CD4-positive, alpha-beta memory T cell (primary cell): ENCODE data around the gene FLYWCH2. TPM values are rescaled to one million over a fixed set of nuclear protein-coding genes. Genes with fewer than 3 reads are reported as not detected.

ENCODE experiments used
- CTCF ChIA-PET: fragments of 350-600 bp; sonication (Branson Sonifier 250); formaldehyde crosslinking; loops from one replicate; lab custom pipeline; 2021; ENCODE audit warnings: inconsistent platforms; ENCODE audit not compliant: partially characterized antibody; lab: Charles Lee
- POLR2A ChIA-PET: fragments of 350-600 bp; sonication (Branson Sonifier 250); formaldehyde crosslinking; loops from one replicate; lab custom pipeline; 2021; ENCODE audit not compliant: partially characterized antibody; lab: Charles Lee
- DNase-seq, 5 donors: peaks; one replicate each; pipeline versions ENCODE4 v3.0.0 to v3.0.0-alpha.2; 2020 to 2022; ENCODE audit warnings: mixed read lengths in 1 of 5
- H3K27ac ChIP-seq: one replicate; pipeline ENCODE4 v1.7.0; 2013; ENCODE audit warnings: low read depth, low read length
- H3K27me3 ChIP-seq: 2 replicates; pipeline ENCODE4 v1.7.0; 2013; ENCODE audit warnings: mild to moderate bottlenecking, low read length, moderate library complexity; ENCODE audit not compliant: insufficient read depth
- H3K36me3 ChIP-seq: 2 replicates; pipeline ENCODE4 v1.7.0; 2013; ENCODE audit warnings: mild to moderate bottlenecking, low read length, moderate library complexity; ENCODE audit not compliant: insufficient read depth
- H3K4me1 ChIP-seq: 2 replicates; pipeline ENCODE4 v1.7.0; 2013; ENCODE audit warnings: mild to moderate bottlenecking, low read length, moderate library complexity; ENCODE audit not compliant: insufficient read depth
- H3K4me3 ChIP-seq, 2 donors: one replicate each; pipeline ENCODE4 v1.7.0; 2013; ENCODE audit warnings: low read length in 2 of 2, mild to moderate bottlenecking in 1 of 2
- H3K9me3 ChIP-seq, 2 donors: one replicate each; pipeline ENCODE4 v1.7.0; 2013; ENCODE audit warnings: low read length in 2 of 2, control low read depth in 1 of 2; ENCODE audit not compliant: control insufficient read depth in 1 of 2
- H3K27ac Mint-ChIP-seq, 7 donors: one replicate each; pipeline ENCODE4 v1.8.0; 2020 to 2021; ENCODE audit warnings: mixed read lengths in 7 of 7, mild to moderate bottlenecking in 6 of 7, inconsistent platforms in 3 of 7, moderate library complexity in 3 of 7
- H3K27me3 Mint-ChIP-seq, 2 donors: one replicate each; pipeline ENCODE4 v1.8.0; 2020 to 2021; ENCODE audit warnings: mixed read lengths in 2 of 2
- H3K36me3 Mint-ChIP-seq, 2 donors: one replicate each; pipeline ENCODE4 v1.8.0; 2020 to 2021; ENCODE audit warnings: mixed read lengths in 2 of 2, inconsistent platforms in 1 of 2, mild to moderate bottlenecking in 1 of 2
- H3K4me1 Mint-ChIP-seq, 4 donors: one replicate each; pipeline ENCODE4 v1.8.0; 2020 to 2021; ENCODE audit warnings: mixed read lengths in 4 of 4, mild to moderate bottlenecking in 1 of 4
- H3K4me3 Mint-ChIP-seq, 8 donors: one replicate each; pipeline ENCODE4 v1.8.0; 2020 to 2021; ENCODE audit warnings: mixed read lengths in 8 of 8, mild to moderate bottlenecking in 7 of 8, moderate library complexity in 6 of 8, inconsistent platforms in 3 of 8
- H3K9me3 Mint-ChIP-seq, 8 donors: one replicate each; pipeline ENCODE4 v1.8.0; 2020 to 2021; ENCODE audit warnings: mixed read lengths in 8 of 8, mild to moderate bottlenecking in 5 of 8, inconsistent platforms in 3 of 8, moderate library complexity in 1 of 8
- intact Hi-C: fragments of 100-400 bp; cut with micrococcal nuclease; formaldehyde crosslinking; loops from one replicate; pipeline ENCODE4 v1.15.1; 2023
- polyA plus RNA-seq, 2 donors: library from polyadenylated mRNA; unstranded; fragments of 300-500 nt; fragmentation: Illumina TruSeq; gene quantifications; one replicate each; pipeline ENCODE4 v1.2.3, GENCODE V29; 2021
- total RNA-seq, 2 experiments: library from RNA; stranded (reverse); gene quantifications; one replicate each; pipeline ENCODE4 v1.2.3, GENCODE V29; 2021

Gene FLYWCH2
- total and polyA plus RNA-seq, 4 experiments from 2014 or later = 21.1 to 27.1 (median 23.7) TPM

DNA sequence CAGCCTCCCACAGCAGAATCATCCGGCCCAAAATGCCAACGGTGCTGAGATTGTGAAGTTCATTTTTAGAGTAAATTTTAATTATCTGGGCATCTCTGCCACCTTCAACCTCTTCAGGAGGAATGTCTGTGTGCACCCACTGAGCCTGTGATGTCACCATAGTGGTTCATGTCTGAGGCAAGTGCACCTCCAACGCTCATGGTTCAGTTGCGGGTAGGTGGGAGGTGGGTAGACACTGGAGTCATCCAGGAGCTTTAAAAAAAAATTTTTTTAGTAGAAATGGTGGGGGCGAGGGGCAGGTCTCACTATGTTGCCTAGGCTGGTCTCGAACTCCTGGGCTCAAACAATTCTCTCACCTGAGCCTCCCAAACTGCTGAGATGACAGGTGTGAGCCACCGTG, 30.6 kb downstream of the FLYWCH2 start:
- CTCF ChIA-PET = interaction anchor here (4.1 to 4.3 kb wide), 2 partner anchors 10 to 13 kb away, joined by 10 to 29 read pairs; no protein-coding TSS in a partner anchor
- H3K36me3 ChIP-seq = peaks cover 15% of the 10 kb centered on the region
- H3K4me1 Mint-ChIP-seq = peaks cover 12 to 25% (median 19%) of the 10 kb centered on the region in 4 donors
- POLR2A ChIA-PET = interaction anchor here (1.8 to 3.7 kb wide), 2 partner anchors 12 to 30 kb away, joined by 5 to 54 read pairs; partner anchors contain the start of gene FLYWCH2
- intact Hi-C loops = no loop called here
- no peak overlapping the region for H3K4me3 ChIP-seq
- H3K27me3 ChIP-seq = no peaks in the 10 kb centered on the region
- peak overlapping the region; percentile 72 for H3K27ac ChIP-seq
- no peaks in the 10 kb centered on the region for H3K9me3 Mint-ChIP-seq
- H3K36me3 Mint-ChIP-seq = peaks cover 3 to 26% of the 10 kb centered on the region in 2 donors
- no peaks in the 10 kb centered on the region for H3K27me3 Mint-ChIP-seq
- DNase-seq = no peak
- H3K9me3 ChIP-seq = no peaks in the 10 kb centered on the region
- H3K4me3 Mint-ChIP-seq = peak overlapping the region in 5 of 8 donors; percentile 27 to 96 (median 91)
- peaks cover 20% of the 10 kb centered on the region for H3K4me1 ChIP-seq
- peak overlapping the region in 6 of 7 donors; percentile 22 to 94 (median 64) for H3K27ac Mint-ChIP-seq

DNA sequence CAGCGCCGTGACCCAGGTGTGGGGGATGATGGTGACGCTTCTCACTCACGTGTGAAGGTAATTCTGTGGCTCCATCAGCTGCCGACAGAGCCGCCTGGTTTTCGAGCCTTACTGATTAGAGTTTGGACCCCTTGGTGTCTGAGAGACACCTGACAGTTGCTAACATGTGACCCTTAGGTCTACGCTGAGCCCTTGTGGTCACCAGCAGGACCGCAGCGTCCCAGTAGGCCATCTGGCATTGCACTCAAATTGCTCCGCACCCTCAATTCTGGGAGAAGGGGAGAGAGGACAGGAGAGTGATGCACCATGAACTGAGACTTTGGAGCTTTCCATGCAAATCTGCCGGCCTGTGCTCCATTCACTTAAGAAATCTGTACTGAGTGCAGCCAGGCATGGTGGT, 31.2 kb downstream of the FLYWCH2 start:
- DNase-seq = no peak
- no peaks in the 10 kb centered on the region for H3K9me3 ChIP-seq
- peak overlapping the region in 4 of 8 donors; percentile 49 to 65 (median 60) for H3K4me3 Mint-ChIP-seq
- ChIA-PET POLR2A (interaction anchor here (3.7 kb wide), 1 partner anchor 31 kb away, joined by 54 read pairs; the partner anchor contains the start of gene FLYWCH2), CTCF (interaction anchor here (1.0 kb wide), 1 partner anchor 13 kb away, joined by 3 read pairs; no protein-coding TSS in a partner anchor)
- H3K9me3 Mint-ChIP-seq = no peaks in the 10 kb centered on the region
- H3K27me3 Mint-ChIP-seq = no peaks in the 10 kb centered on the region
- peaks cover 20% of the 10 kb centered on the region for H3K4me1 ChIP-seq
- no peaks in the 10 kb centered on the region for H3K27me3 ChIP-seq
- H3K4me3 ChIP-seq = no peak overlapping the region
- peak overlapping the region in 3 of 7 donors; percentile 57 to 82 (median 68) for H3K27ac Mint-ChIP-seq
- peaks cover 12 to 25% (median 19%) of the 10 kb centered on the region in 4 donors for H3K4me1 Mint-ChIP-seq
- peaks cover 15% of the 10 kb centered on the region for H3K36me3 ChIP-seq
- H3K36me3 Mint-ChIP-seq = peaks cover 3 to 29% of the 10 kb centered on the region in 2 donors
- H3K27ac ChIP-seq = no peak overlapping the region
- intact Hi-C loops = no loop called here

- H3K27ac Mint-ChIP-seq = peak overlapping the region in 2 of 7 donors; percentile 32 to 63
- H3K4me1 ChIP-seq = peaks cover 20% of the 10 kb centered on the region
- peaks cover 15% of the 10 kb centered on the region for H3K36me3 ChIP-seq
- H3K4me1 Mint-ChIP-seq = peaks cover 14 to 30% (median 23%) of the 10 kb centered on the region in 4 donors
- no peak for DNase-seq
- ChIA-PET POLR2A (interaction anchor here (1.3 kb wide), 1 partner anchor 33 kb away, joined by 3 read pairs; the partner anchor contains the start of gene FLYWCH2), CTCF (interaction anchor here (1.0 to 4.2 kb wide), 5 partner anchors 8 to 47 kb away, joined by 3 to 22 read pairs (median 4); no protein-coding TSS in a partner anchor)
- no peaks in the 10 kb centered on the region for H3K9me3 ChIP-seq
- H3K4me3 ChIP-seq = no peak overlapping the region
- no peaks in the 10 kb centered on the region for H3K27me3 ChIP-seq
- no peak overlapping the region for H3K27ac ChIP-seq
- no peaks in the 10 kb centered on the region for H3K27me3 Mint-ChIP-seq
- H3K9me3 Mint-ChIP-seq = no peaks in the 10 kb centered on the region
- intact Hi-C loops = no loop called here
- peak overlapping the region in 1 of 8 donors; percentile 25 for H3K4me3 Mint-ChIP-seq
- H3K36me3 Mint-ChIP-seq = peaks cover 8 to 35% of the 10 kb centered on the region in 2 donors
These were observed 32.3 kb downstream of the FLYWCH2 start for GRCh38 chr16:2915196-2915929.

DNA sequence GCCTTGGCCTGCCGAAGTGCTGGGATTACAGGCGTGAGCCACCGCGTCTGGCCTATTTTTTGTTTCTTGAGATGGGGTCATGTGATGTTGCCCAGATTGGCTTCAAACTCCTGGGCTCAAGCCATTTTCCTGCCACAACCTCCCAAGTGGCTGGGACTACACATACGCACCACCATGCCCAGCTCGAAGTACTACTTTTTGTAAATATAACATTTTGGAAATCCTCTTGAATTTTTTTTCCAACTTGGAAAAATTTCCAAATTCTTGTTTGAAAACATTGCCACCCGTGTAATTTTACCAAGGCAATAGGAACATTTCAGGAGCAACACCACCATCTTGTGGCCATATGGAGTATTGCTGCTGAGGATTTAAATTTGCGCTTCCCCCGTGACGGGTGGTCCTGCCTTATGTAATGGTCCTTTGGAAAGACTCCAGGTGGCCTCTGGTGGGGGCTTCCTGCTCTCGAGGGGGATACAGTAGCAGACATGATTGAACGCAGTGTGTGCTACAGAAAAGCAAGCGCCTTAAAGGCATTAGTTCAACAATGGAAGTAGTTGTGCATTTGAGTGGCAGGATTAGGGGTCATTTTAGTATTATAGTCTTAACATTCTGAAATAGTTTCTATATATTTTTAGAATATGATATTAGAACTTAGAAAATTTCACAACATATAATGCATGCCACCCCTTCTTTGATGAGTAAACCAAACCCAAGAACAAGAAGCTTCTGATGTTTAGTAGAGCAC, 36.7 kb downstream of the FLYWCH2 start:
- no peak overlapping the region for H3K4me3 Mint-ChIP-seq
- intact Hi-C loops = loop anchor here (1.0 kb wide), 3 partner anchors 15 to 80 kb away; no protein-coding TSS in a partner anchor
- DNase-seq = peak; percentile 47 to 68 (median 62)
- H3K27ac Mint-ChIP-seq = peak overlapping the region; percentile 50 to 90 (median 78)
- Histone ChIP-seq H3K4me1 (no peaks in the 10 kb centered on the region), H3K9me3 (no peaks in the 10 kb centered on the region), H3K27me3 (no peaks in the 10 kb centered on the region), H3K27ac (no peak overlapping the region), H3K4me3 (no peak overlapping the region), H3K36me3 (peaks cover 9% of the 10 kb centered on the region)
- CTCF ChIA-PET = interaction anchor here (0.9 to 4.9 kb wide), 15 partner anchors 8 to 81 kb away, joined by 3 to 30 read pairs (median 5); partner anchors contain the start of genes FLYWCH1 and FLYWCH2
- no peaks in the 10 kb centered on the region for H3K27me3 Mint-ChIP-seq
- H3K9me3 Mint-ChIP-seq = no peaks in the 10 kb centered on the region
- H3K36me3 Mint-ChIP-seq = peaks cover 21 to 37% of the 10 kb centered on the region in 2 donors
- POLR2A ChIA-PET = interaction anchor here (0.6 to 1.1 kb wide), 4 partner anchors 8 to 52 kb away, joined by 3 to 4 read pairs (median 4); partner anchors contain the start of genes FLYWCH1 and FLYWCH2
- peaks cover 5 to 12% (median 6%) of the 10 kb centered on the region in 4 donors for H3K4me1 Mint-ChIP-seq

DNA sequence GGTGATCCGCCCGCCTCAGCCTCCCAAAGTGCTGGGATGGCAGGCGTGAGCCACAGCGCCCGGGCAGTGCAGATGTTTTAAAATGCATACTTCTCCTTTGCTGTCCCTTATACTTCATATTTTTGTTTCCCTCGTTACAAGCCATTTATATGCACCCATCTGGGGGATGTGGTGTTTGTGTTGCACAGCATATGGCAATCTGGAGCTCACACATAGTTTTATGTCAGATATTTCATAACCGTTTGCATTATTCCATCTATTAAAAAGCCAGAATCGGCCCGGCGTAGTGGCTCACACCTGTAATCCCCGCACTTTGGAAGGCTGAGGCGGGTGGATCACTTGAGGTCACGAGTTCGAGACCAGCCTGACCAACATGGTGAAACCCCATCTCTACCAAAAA, 40.5 kb downstream of the FLYWCH2 start:
- H3K4me3 Mint-ChIP-seq = no peak overlapping the region
- H3K36me3 Mint-ChIP-seq = peaks cover 21 to 32% of the 10 kb centered on the region in 2 donors
- ChIA-PET POLR2A (no interaction called here), CTCF (interaction anchor here (0.6 to 2.1 kb wide), 5 partner anchors 12 to 56 kb away, joined by 3 to 10 read pairs (median 4); partner anchors contain the start of gene FLYWCH1)
- Histone ChIP-seq H3K27ac (no peak overlapping the region), H3K36me3 (no peaks in the 10 kb centered on the region), H3K9me3 (no peaks in the 10 kb centered on the region), H3K27me3 (no peaks in the 10 kb centered on the region), H3K4me1 (peaks cover 12% of the 10 kb centered on the region), H3K4me3 (no peak overlapping the region)
- intact Hi-C loops = no loop called here
- H3K27me3 Mint-ChIP-seq = no peaks in the 10 kb centered on the region
- no peak overlapping the region for H3K27ac Mint-ChIP-seq
- H3K4me1 Mint-ChIP-seq = peaks cover 11 to 26% (median 20%) of the 10 kb centered on the region in 4 donors
- no peak for DNase-seq
- H3K9me3 Mint-ChIP-seq = no peaks in the 10 kb centered on the region

GRCh38 chr16:2924901-2925755, 42.1 kb downstream of the FLYWCH2 start:
- Mint-ChIP-seq H3K4me3 (no peak overlapping the region), H3K9me3 (no peaks in the 10 kb centered on the region), H3K36me3 (peaks cover 16 to 22% of the 10 kb centered on the region in 2 donors), H3K27ac (no peak overlapping the region), H3K4me1 (peaks cover 7 to 21% (median 17%) of the 10 kb centered on the region in 4 donors), H3K27me3 (no peaks in the 10 kb centered on the region)
- Histone ChIP-seq H3K9me3 (no peaks in the 10 kb centered on the region), H3K27me3 (no peaks in the 10 kb centered on the region), H3K4me1 (peaks cover 12% of the 10 kb centered on the region), H3K36me3 (peaks cover 6% of the 10 kb centered on the region), H3K4me3 (no peak overlapping the region), H3K27ac (no peak overlapping the region)
- POLR2A ChIA-PET = interaction anchor here (1.1 to 3.1 kb wide), 2 partner anchors 13 to 42 kb away, joined by 5 to 13 read pairs; partner anchors contain the start of genes FLYWCH1 and FLYWCH2
- intact Hi-C loops = no loop called here
- CTCF ChIA-PET = interaction anchor here (1.0 to 3.2 kb wide), 3 partner anchors 14 to 57 kb away, joined by 3 to 29 read pairs (median 4); partner anchors contain the start of gene FLYWCH1
- DNase-seq = no peak
